ENCODE data around the gene DENND2A. TPM values are rescaled to one million over a fixed set of nuclear protein-coding genes. Genes with fewer than 3 reads are reported as not detected.

The DENND2A gene
- total and polyA plus RNA-seq, 10 of the 15 experiments (the other 5 are each of a cell fraction or from before 2014, with no cell fraction given): 0.01 TPM; not detected in 9

DNA sequence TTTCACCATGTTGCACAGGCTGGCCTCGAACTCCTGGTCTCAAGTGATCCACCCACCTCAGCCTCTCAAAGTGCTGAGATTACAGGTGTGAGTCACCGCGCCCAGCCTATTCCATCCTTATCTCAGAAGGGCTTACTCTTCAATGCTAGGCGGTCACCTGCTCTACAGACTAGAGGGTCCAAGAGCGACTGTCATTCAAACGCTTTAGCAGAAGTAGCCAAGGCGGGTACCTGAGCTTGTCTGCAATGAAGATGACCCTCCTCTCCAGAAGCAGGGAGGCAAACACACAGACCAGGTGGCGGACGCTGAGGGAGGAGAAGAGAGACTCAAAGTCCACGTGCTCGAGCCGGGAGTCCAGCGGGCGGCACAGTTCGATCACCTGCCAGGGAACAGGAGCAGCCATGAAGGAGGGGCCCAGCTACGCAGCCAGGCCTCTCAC, 96.2 kb downstream of the DENND2A start:
- Histone ChIP-seq H3K27ac (ENCODE audit: control insufficient read depth, insufficient read depth) (no peak overlapping the region), H3K9me3 (replicated peaks; ENCODE audit: control insufficient read depth, insufficient read depth, low read length) (no peaks in the 10 kb centered on the region), H3K4me3 (no peak overlapping the region), H3K9ac (ENCODE audit: control insufficient read depth, insufficient read depth, low read length) (no peak overlapping the region), H3K79me2 (ENCODE audit: control insufficient read depth, insufficient read depth, low read length) (no peaks in the 10 kb centered on the region), H3K36me3 (ENCODE audit: control insufficient read depth in 2 of 2, insufficient read depth in 2 of 2, low read length in 1 of 2) (no peaks in the 10 kb centered on the region), H3K4me1 (ENCODE audit: control insufficient read depth, insufficient read depth, low read length) (no peaks in the 10 kb centered on the region), H4K20me1 (ENCODE audit: control insufficient read depth, insufficient read depth) (no peaks in the 10 kb centered on the region), H3K4me2 (ENCODE audit: control insufficient read depth, insufficient read depth) (no peak overlapping the region), H2AFZ (ENCODE audit: control insufficient read depth, low read depth, low read length) (no peak overlapping the region), H3K27me3 (replicated peaks in 1 of 2; ENCODE audit: control insufficient read depth in 2 of 2, insufficient read depth in 2 of 2, low read length in 1 of 2) (peaks cover 0 to 3% of the 10 kb centered on the region in 2 experiments; a peak in 3 of 4 replicates)
- ChIA-PET RAD21 (ENCODE audit: unreplicated experiment) (no interaction called here), CTCF (interaction anchor here (0.9 kb wide), 1 partner anchor 109 kb away, joined by 3 read pairs; no protein-coding TSS in a partner anchor), POLR2A (no interaction called here), SMC1A (ENCODE audit: uncharacterized antibody, unreplicated experiment) (no interaction called here)
- DNase-seq (ENCODE audit: low read depth, low spot score): no peak
- 73% methylated on average over 16 of the region's 16 CpGs for WGBS (ENCODE audit: insufficient coverage, insufficient replicate concordance, low lambda C conversion rate, missing lambda C conversion rate)
- FAIRE-seq: no peak
- BruUV-seq (replicated peaks): no TSS peak
- no peak for ATAC-seq
- intact Hi-C loops (cut with micrococcal nuclease; ENCODE audit: unreplicated experiment) (no loop called here), in situ Hi-C loops (cut with MboI) (no loop called here)
- TF ChIP-seq, protein P1, sequence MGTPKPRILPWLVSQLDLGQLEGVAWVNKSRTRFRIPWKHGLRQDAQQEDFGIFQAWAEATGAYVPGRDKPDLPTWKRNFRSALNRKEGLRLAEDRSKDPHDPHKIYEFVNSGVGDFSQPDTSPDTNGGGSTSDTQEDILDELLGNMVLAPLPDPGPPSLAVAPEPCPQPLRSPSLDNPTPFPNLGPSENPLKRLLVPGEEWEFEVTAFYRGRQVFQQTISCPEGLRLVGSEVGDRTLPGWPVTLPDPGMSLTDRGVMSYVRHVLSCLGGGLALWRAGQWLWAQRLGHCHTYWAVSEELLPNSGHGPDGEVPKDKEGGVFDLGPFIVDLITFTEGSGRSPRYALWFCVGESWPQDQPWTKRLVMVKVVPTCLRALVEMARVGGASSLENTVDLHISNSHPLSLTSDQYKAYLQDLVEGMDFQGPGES (IDR thresholded peaks at IDR 0.05): no peak
- TF ChIP-seq, protein P2, sequence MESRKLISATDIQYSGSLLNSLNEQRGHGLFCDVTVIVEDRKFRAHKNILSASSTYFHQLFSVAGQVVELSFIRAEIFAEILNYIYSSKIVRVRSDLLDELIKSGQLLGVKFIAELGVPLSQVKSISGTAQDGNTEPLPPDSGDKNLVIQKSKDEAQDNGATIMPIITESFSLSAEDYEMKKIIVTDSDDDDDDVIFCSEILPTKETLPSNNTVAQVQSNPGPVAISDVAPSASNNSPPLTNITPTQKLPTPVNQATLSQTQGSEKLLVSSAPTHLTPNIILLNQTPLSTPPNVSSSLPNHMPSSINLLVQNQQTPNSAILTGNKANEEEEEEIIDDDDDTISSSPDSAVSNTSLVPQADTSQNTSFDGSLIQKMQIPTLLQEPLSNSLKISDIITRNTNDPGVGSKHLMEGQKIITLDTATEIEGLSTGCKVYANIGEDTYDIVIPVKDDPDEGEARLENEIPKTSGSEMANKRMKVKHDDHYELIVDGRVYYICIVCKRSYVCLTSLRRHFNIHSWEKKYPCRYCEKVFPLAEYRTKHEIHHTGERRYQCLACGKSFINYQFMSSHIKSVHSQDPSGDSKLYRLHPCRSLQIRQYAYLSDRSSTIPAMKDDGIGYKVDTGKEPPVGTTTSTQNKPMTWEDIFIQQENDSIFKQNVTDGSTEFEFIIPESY (IDR thresholded peaks at IDR 0.05): no peak
- TF ChIP-seq RAD21 (IDR thresholded peaks at IDR 0.05; ENCODE audit: insufficient read depth, low read depth, low read length) (no peak), POLR2AphosphoS5 (IDR thresholded peaks at IDR 0.05; ENCODE audit: low read length) (no peak)

Measured in GM12878 (cell line).